GM12878 (cell line): ENCODE results near the gene MRPS18A. TPM values are rescaled to one million over a fixed set of nuclear protein-coding genes. Genes with fewer than 3 reads are reported as not detected.
A peak's percentile ranks its signal among the peaks of the same experiment; 100 is the strongest.

Source experiments
- CHD4 ChIP-seq: fragments of 200-600 bp; sonication (generic); IDR thresholded peaks from 2 replicates; pipeline ENCODE4 v1.6.1; 2016; ENCODE audit warnings: mild to moderate bottlenecking
- MEF2B ChIP-seq: fragments of 450-650 bp; IDR thresholded peaks from 2 replicates; pipeline ENCODE4 v1.6.1; 2018; ENCODE audit warnings: mild to moderate bottlenecking, moderate library complexity; ENCODE audit not compliant: partially characterized antibody, poor library complexity, severe bottlenecking
- RB1 ChIP-seq: fragments of 450-650 bp; formaldehyde crosslinking; IDR thresholded peaks from 2 replicates; pipeline ENCODE4 v1.6.1; 2017; ENCODE audit warnings: mild to moderate bottlenecking, borderline replicate concordance
- REST ChIP-seq: IDR thresholded peaks from 2 replicates; pipeline ENCODE4 v1.6.1; 2012; ENCODE audit warnings: mild to moderate bottlenecking, low read depth, low read length
- SUPT20H ChIP-seq: IDR thresholded peaks from 2 replicates; pipeline ENCODE4 v1.6.1; 2011; ENCODE audit warnings: low read depth, mild to moderate bottlenecking, low read length, moderate library complexity, borderline replicate concordance; ENCODE audit not compliant: control insufficient read depth
- YBX1 ChIP-seq: fragments of 450-650 bp; IDR thresholded peaks from 2 replicates; pipeline ENCODE4 v1.6.1; 2016; ENCODE audit warnings: antibody characterized with exemption
- polyA plus RNA-seq, 11 experiments: library from polyadenylated mRNA; depleted of rRNA in 4 of 11; unstranded in 6 of 11; stranded (reverse) in 5 of 11; fragments of >200 nt; fragmentation: Nextera tagmentation in 4 of 11; fragmentation: Illumina TruSeq in 1 of 11; extraction: Ambion mirVana in 4 of 11; extraction: Trizol in 1 of 11; gene quantifications; 1 replicate in 1 of 11; 2 replicates in 10 of 11; pipeline versions ENCODE4 v1.2.1 to v1.2.3, GENCODE V29; 2011 to 2016; ENCODE audit warnings: inconsistent platforms in 2 of 11, missing spikeins in 2 of 11, low read depth in 1 of 11
- total RNA-seq, 4 experiments: library from RNA; depleted of rRNA in 3 of 4; stranded (reverse); fragments of >200 nt in 3 of 4; fragmentation: Illumina TruSeq in 1 of 4; extraction: Trizol in 1 of 4; gene quantifications; 2 replicates each; pipeline versions ENCODE4 v1.2.1 to v1.2.3, GENCODE V29; 2013 to 2021
- TF ChIP-seq, protein P1 (sequence below): fragments of 450-650 bp; IDR thresholded peaks from 2 replicates; pipeline ENCODE4 v1.6.1; 2017; ENCODE audit warnings: antibody characterized with exemption, mild to moderate bottlenecking, moderate library complexity

Gene MRPS18A
- total and polyA plus RNA-seq, 10 of the 15 experiments (the other 5 are each of a cell fraction or from before 2014, with no cell fraction given) = 66.3 to 158 (median 98.7) TPM

DNA sequence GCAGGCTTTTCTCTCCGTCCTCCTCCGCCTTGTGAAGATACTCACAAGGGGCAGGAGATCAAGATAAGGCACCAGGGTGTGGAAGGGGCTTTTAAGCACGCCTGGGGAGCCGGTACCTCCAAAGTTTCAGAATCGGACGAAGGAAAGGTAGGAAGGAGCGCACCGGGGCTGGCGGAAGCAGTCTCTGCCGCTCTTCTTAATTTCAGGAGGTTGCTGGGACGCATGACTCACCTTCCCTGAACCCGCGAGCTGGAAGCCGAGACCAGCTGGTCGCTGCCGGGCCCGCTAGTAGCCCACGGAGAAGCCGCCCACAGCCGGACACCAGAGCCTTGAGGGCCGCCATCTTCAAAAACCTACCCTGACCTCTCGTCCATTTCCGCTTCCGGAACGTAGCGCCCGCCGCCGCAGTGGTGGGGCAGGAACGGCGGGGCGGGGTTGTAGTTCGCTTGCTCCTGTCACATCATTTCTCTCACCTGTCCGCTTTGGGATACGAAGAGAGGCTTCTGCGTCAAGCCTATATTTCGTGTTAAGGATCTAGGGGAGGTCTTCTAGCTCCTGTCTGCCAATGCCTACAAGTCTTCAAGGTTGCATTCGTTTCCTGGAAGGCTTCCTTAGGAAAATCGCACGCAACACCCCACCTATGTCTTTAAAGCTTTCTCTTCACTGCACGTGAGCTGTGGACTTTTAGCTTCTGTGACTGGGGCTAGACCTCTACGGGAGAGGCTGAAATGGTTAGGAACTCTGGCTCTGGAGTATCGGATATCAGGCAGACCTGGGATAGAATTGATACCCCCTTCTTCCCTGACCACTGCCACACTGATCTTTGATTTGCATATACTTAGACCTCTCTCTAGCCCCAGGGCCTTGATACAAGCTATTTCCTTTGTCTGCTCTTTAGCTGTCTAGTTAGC is at the start of gene MRPS18A (continued):
- TF ChIP-seq, protein P1, sequence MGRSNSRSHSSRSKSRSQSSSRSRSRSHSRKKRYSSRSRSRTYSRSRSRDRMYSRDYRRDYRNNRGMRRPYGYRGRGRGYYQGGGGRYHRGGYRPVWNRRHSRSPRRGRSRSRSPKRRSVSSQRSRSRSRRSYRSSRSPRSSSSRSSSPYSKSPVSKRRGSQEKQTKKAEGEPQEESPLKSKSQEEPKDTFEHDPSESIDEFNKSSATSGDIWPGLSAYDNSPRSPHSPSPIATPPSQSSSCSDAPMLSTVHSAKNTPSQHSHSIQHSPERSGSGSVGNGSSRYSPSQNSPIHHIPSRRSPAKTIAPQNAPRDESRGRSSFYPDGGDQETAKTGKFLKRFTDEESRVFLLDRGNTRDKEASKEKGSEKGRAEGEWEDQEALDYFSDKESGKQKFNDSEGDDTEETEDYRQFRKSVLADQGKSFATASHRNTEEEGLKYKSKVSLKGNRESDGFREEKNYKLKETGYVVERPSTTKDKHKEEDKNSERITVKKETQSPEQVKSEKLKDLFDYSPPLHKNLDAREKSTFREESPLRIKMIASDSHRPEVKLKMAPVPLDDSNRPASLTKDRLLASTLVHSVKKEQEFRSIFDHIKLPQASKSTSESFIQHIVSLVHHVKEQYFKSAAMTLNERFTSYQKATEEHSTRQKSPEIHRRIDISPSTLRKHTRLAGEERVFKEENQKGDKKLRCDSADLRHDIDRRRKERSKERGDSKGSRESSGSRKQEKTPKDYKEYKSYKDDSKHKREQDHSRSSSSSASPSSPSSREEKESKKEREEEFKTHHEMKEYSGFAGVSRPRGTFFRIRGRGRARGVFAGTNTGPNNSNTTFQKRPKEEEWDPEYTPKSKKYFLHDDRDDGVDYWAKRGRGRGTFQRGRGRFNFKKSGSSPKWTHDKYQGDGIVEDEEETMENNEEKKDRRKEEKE = no peak
- TF ChIP-seq RB1 = peak; percentile 36; the same call in 1 of the 2 replicates
- TF ChIP-seq CHD4 = no peak
- TF ChIP-seq MEF2B = no peak
- no peak for TF ChIP-seq REST
- TF ChIP-seq YBX1 = no peak
- no peak for TF ChIP-seq SUPT20H
